ENCODE measurements around the gene MAPK8IP3. TPM values are rescaled to one million over a fixed set of nuclear protein-coding genes. Genes with fewer than 3 reads are reported as not detected.

MAPK8IP3 gene
- polyA plus RNA-seq, 3 donors = 1.1 to 185 (median 2.1) TPM

DNA sequence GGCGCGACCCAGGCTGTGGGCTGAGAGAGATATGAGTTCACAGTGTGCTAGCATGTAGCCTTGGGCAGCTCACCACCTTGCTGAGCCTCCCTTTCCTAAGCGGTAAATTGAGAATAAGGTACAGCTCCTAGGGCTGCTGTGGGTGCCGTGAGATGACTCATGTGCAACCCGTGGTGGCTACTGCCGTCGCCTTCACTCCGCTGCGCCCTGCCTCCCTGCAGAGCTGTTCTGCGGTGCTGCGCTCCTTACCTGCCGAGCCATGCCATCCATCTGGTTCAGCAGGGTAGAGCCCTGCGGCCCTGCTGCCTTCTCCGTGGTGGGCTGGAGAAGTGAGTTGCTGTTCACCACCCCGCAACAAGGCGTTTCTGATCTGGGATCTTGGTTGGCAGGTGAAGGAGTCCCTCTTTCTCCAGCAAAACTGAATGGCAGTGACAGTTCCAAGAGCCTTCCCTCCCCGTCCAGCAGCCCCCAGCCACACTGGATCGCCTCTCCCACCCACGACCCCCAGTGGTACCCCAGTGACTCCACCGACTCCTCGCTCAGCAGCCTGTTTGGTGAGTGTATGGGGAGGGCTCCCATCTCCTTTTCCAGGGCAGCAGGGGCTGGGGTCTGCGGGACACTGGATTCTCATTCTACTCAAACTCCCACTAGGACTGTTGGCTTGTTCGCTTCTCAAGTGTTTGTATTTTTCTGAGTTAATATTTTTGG, 37.2 kb upstream of the MAPK8IP3 start:
- H3K9me3 ChIP-seq (replicated peaks in 1 of 2; ENCODE audit: control insufficient read depth in 1 of 2, insufficient read depth in 1 of 2, low read length in 2 of 2) = no peaks in the 10 kb centered on the region
- no peak overlapping the region for H3K9ac ChIP-seq (ENCODE audit: insufficient read depth, low read length, poor library complexity, severe bottlenecking)
- 98% methylated on average over 14 of the region's 23 CpGs for WGBS (ENCODE audit: insufficient coverage)
- H3K4me3 ChIP-seq (replicated peaks in 1 of 3; ENCODE audit: low read depth in 2 of 3, low read length in 3 of 3) = no peak overlapping the region
- no peaks in the 10 kb centered on the region for H3K27me3 ChIP-seq (ENCODE audit: control insufficient read depth in 2 of 2, insufficient read depth in 2 of 2, low read length in 2 of 2)
- Mint-ChIP-seq H3K27me3 (ENCODE audit: low read depth in 3 of 3) (peaks cover 0 to 4% (median 1%) of the 10 kb centered on the region in 3 donors), H3K4me3 (no peak overlapping the region), H3K27ac (no peak overlapping the region), H3K36me3 (peaks cover 94 to 97% of the 10 kb centered on the region in 2 donors), H3K9me3 (no peaks in the 10 kb centered on the region), H3K4me1 (no peaks in the 10 kb centered on the region)
- no peaks in the 10 kb centered on the region for H3K4me1 ChIP-seq (ENCODE audit: control insufficient read depth in 1 of 2, insufficient read depth in 2 of 2, low read length in 2 of 2)
- peaks cover 98 to 99% of the 10 kb centered on the region in 2 donors for H3K36me3 ChIP-seq (replicated peaks in 1 of 2; ENCODE audit: control insufficient read depth in 1 of 2, insufficient read depth in 2 of 2, low read length in 2 of 2)
- no peaks in the 10 kb centered on the region for H3K79me2 ChIP-seq (ENCODE audit: insufficient read depth, low read length)
- H3K27ac ChIP-seq (ENCODE audit: low read depth in 1 of 2, low read length in 2 of 2) = no peak overlapping the region
- intact Hi-C loops (cut with micrococcal nuclease) = no loop called here
- TF ChIP-seq, protein P1, sequence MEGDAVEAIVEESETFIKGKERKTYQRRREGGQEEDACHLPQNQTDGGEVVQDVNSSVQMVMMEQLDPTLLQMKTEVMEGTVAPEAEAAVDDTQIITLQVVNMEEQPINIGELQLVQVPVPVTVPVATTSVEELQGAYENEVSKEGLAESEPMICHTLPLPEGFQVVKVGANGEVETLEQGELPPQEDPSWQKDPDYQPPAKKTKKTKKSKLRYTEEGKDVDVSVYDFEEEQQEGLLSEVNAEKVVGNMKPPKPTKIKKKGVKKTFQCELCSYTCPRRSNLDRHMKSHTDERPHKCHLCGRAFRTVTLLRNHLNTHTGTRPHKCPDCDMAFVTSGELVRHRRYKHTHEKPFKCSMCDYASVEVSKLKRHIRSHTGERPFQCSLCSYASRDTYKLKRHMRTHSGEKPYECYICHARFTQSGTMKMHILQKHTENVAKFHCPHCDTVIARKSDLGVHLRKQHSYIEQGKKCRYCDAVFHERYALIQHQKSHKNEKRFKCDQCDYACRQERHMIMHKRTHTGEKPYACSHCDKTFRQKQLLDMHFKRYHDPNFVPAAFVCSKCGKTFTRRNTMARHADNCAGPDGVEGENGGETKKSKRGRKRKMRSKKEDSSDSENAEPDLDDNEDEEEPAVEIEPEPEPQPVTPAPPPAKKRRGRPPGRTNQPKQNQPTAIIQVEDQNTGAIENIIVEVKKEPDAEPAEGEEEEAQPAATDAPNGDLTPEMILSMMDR (IDR thresholded peaks at IDR 0.05) = no peak
- H3K4me2 ChIP-seq (replicated peaks; ENCODE audit: extremely low read depth, low read length, poor library complexity, severe bottlenecking) = no peak overlapping the region
- H4K20me1 ChIP-seq (ENCODE audit: insufficient read depth, low read length) = no peaks in the 10 kb centered on the region
- DNase-seq = no peak
- H2AFZ ChIP-seq (ENCODE audit: insufficient read depth, low read depth, low read length, poor library complexity, severe bottlenecking) = no peak overlapping the region

DNA sequence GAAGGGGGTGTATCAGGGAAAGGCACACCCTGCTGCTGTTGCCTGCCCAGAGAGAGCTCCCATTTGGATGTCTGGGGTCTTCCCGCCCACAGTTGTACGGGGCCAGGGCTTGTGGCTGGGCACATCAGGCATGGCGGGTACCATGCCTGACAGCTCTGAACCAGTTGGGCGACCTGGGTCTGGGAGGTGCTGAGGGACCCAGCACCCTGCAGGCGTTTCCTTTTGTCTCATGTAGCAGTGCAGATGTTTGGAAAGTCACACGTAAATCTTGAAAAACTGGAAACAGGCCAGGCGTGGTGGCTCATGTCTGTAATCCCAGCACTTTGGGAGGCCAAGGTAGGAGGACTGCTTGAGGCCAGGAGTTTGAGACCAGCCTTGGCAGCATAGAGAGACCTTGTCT, 36.3 kb upstream of the MAPK8IP3 start:
- H4K20me1 ChIP-seq (ENCODE audit: insufficient read depth, low read length) = no peaks in the 10 kb centered on the region
- H3K79me2 ChIP-seq (ENCODE audit: insufficient read depth, low read length) = no peaks in the 10 kb centered on the region
- intact Hi-C loops (cut with micrococcal nuclease) = loop anchor here in 1 of 2 donors (10.0 kb wide), 1 partner anchor 55 kb away; the partner anchor contains the start of genes CRAMP1 and IFT140
- H3K27ac ChIP-seq (ENCODE audit: low read depth in 1 of 2, low read length in 2 of 2) = no peak overlapping the region
- no peak overlapping the region for H3K4me3 ChIP-seq (replicated peaks in 1 of 3; ENCODE audit: low read depth in 2 of 3, low read length in 3 of 3)
- Mint-ChIP-seq H3K27me3 (ENCODE audit: low read depth in 3 of 3) (peaks cover 0 to 4% (median 1%) of the 10 kb centered on the region in 3 donors), H3K36me3 (peaks cover 98 to 99% of the 10 kb centered on the region in 2 donors), H3K4me1 (no peaks in the 10 kb centered on the region), H3K4me3 (no peak overlapping the region), H3K9me3 (no peaks in the 10 kb centered on the region), H3K27ac (no peak overlapping the region)
- no peaks in the 10 kb centered on the region for H3K9me3 ChIP-seq (replicated peaks in 1 of 2; ENCODE audit: control insufficient read depth in 1 of 2, insufficient read depth in 1 of 2, low read length in 2 of 2)
- no peak overlapping the region for H3K4me2 ChIP-seq (replicated peaks; ENCODE audit: extremely low read depth, low read length, poor library complexity, severe bottlenecking)
- H3K9ac ChIP-seq (ENCODE audit: insufficient read depth, low read length, poor library complexity, severe bottlenecking) = no peak overlapping the region
- H3K36me3 ChIP-seq (replicated peaks in 1 of 2; ENCODE audit: control insufficient read depth in 1 of 2, insufficient read depth in 2 of 2, low read length in 2 of 2) = peaks cover 99% of the 10 kb centered on the region in 2 donors
- no peak overlapping the region for H2AFZ ChIP-seq (ENCODE audit: insufficient read depth, low read depth, low read length, poor library complexity, severe bottlenecking)
- TF ChIP-seq, protein P1 (IDR thresholded peaks at IDR 0.05) = no peak
- DNase-seq = no peak
- H3K27me3 ChIP-seq (ENCODE audit: control insufficient read depth in 2 of 2, insufficient read depth in 2 of 2, low read length in 2 of 2) = no peaks in the 10 kb centered on the region
- H3K4me1 ChIP-seq (ENCODE audit: control insufficient read depth in 1 of 2, insufficient read depth in 2 of 2, low read length in 2 of 2) = no peaks in the 10 kb centered on the region
- WGBS (ENCODE audit: insufficient coverage) = 98% methylated on average over 7 of the region's 7 CpGs
